H9 (cell line): Measurements from ENCODE around the gene FJX1. TPM values are rescaled to one million over a fixed set of nuclear protein-coding genes. Genes with fewer than 3 reads are reported as not detected.

Experiments
- DNase-seq: peaks from one replicate; pipeline ENCODE4 v3.0.0-alpha.2; 2017
- H2AFZ ChIP-seq: one replicate; pipeline ENCODE4 v1.6.1; 2013; ENCODE audit warnings: mild to moderate bottlenecking, low read length, control low read depth, moderate library complexity
- H2AK5ac ChIP-seq: 2 replicates; pipeline ENCODE4 v1.6.1; 2013; ENCODE audit warnings: low read length, control low read depth, mixed read lengths; ENCODE audit not compliant: insufficient read length
- H2BK120ac ChIP-seq: one replicate; pipeline ENCODE4 v1.6.1; 2013; ENCODE audit warnings: low read depth, mild to moderate bottlenecking, low read length, control low read depth, inconsistent platforms; ENCODE audit not compliant: poor library complexity, severe bottlenecking
- H2BK12ac ChIP-seq: 2 replicates; pipeline ENCODE4 v1.6.1; 2013; ENCODE audit warnings: low read length, control low read depth, mixed read lengths, low read depth; ENCODE audit not compliant: insufficient read length
- H2BK15ac ChIP-seq: 2 replicates; pipeline ENCODE4 v1.6.1; 2013; ENCODE audit warnings: low read depth, low read length, control low read depth
- H2BK20ac ChIP-seq: one replicate; pipeline ENCODE4 v1.6.1; 2013; ENCODE audit warnings: low read depth, mild to moderate bottlenecking, low read length, control low read depth, inconsistent platforms; ENCODE audit not compliant: poor library complexity, severe bottlenecking
- H2BK5ac ChIP-seq: 2 replicates; pipeline ENCODE4 v1.6.1; 2013; ENCODE audit warnings: low read length, control low read depth, mixed read lengths; ENCODE audit not compliant: insufficient read length
- H3K14ac ChIP-seq: 2 replicates; pipeline ENCODE4 v1.6.1; 2013; ENCODE audit warnings: low read length, control low read depth; ENCODE audit not compliant: insufficient read depth
- H3K18ac ChIP-seq: 2 replicates; pipeline ENCODE4 v1.6.1; 2013; ENCODE audit warnings: low read depth, mild to moderate bottlenecking, mixed read lengths, low read length, control low read depth; ENCODE audit not compliant: insufficient read length
- H3K23ac ChIP-seq: 2 replicates; pipeline ENCODE4 v1.6.1; 2013; ENCODE audit warnings: low read length, control low read depth, mixed read lengths, low read depth; ENCODE audit not compliant: insufficient read length
- H3K23me2 ChIP-seq: 2 replicates; pipeline ENCODE4 v1.6.1; 2013; ENCODE audit warnings: low read depth, mild to moderate bottlenecking, mixed read lengths, low read length, control low read depth; ENCODE audit not compliant: insufficient read length, poor library complexity, severe bottlenecking
- H3K27ac ChIP-seq: 2 replicates; pipeline ENCODE4 v1.5.1; 2013; ENCODE audit warnings: low read length, control low read depth, mixed read lengths, low read depth; ENCODE audit not compliant: insufficient read length
- H3K27me3 ChIP-seq: 2 replicates; pipeline ENCODE4 v1.6.1; 2013; ENCODE audit warnings: low read length, control low read depth, inconsistent platforms; ENCODE audit not compliant: insufficient read depth
- H3K4ac ChIP-seq: 2 replicates; pipeline ENCODE4 v1.6.1; 2013; ENCODE audit warnings: low read depth, mild to moderate bottlenecking, control low read depth, inconsistent platforms, low read length, moderate library complexity
- H3K4me1 ChIP-seq: 2 replicates; pipeline ENCODE4 v1.6.1; 2013; ENCODE audit warnings: low read length, control low read depth, inconsistent platforms; ENCODE audit not compliant: insufficient read depth
- H3K4me2 ChIP-seq: 2 replicates; pipeline ENCODE4 v1.6.1; 2013; ENCODE audit warnings: low read length, control low read depth, mixed read lengths; ENCODE audit not compliant: insufficient read length, insufficient read depth
- H3K56ac ChIP-seq: 2 replicates; pipeline ENCODE4 v1.6.1; 2013; ENCODE audit warnings: low read depth, mild to moderate bottlenecking, mixed read lengths, low read length, control low read depth; ENCODE audit not compliant: insufficient read length
- H3K79me1 ChIP-seq: 2 replicates; pipeline ENCODE4 v1.6.1; 2013; ENCODE audit warnings: low read depth, mild to moderate bottlenecking, moderate library complexity, low read length, control low read depth, inconsistent platforms; ENCODE audit not compliant: insufficient read depth, poor library complexity, severe bottlenecking
- H3K79me2 ChIP-seq: 2 replicates; pipeline ENCODE4 v1.6.1; 2013; ENCODE audit warnings: low read length, control low read depth, inconsistent platforms; ENCODE audit not compliant: insufficient read depth
- H3K9ac ChIP-seq: 2 replicates; pipeline ENCODE4 v1.6.1; 2013; ENCODE audit warnings: low read length, control low read depth, mixed read lengths; ENCODE audit not compliant: insufficient read length; ENCODE audit errors: extremely low read depth
- H3K9me3 ChIP-seq: one replicate; pipeline ENCODE4 v1.6.1; 2013; ENCODE audit warnings: low read depth, low read length, inconsistent platforms; ENCODE audit not compliant: control insufficient read depth
- H3T11ph ChIP-seq: one replicate; pipeline ENCODE4 v1.6.1; 2013; ENCODE audit warnings: mild to moderate bottlenecking, low read length, control low read depth, inconsistent platforms
- H4K20me1 ChIP-seq: one replicate; pipeline ENCODE4 v1.6.1; 2013; ENCODE audit not compliant: control insufficient read depth, insufficient read length, insufficient read depth
- H4K5ac ChIP-seq: 2 replicates; pipeline ENCODE4 v1.6.1; 2013; ENCODE audit warnings: low read depth, mild to moderate bottlenecking, mixed read lengths, low read length, control low read depth; ENCODE audit not compliant: insufficient read length
- H4K8ac ChIP-seq: replicated peaks from 2 replicates; pipeline ENCODE4 v1.6.1; 2013; ENCODE audit warnings: low read length, control low read depth, mixed read lengths, low read depth; ENCODE audit not compliant: insufficient read length
- H4K91ac ChIP-seq: 2 replicates; pipeline ENCODE4 v1.6.1; 2013; ENCODE audit warnings: low read depth, mild to moderate bottlenecking, moderate library complexity, mixed read lengths, low read length, control low read depth; ENCODE audit not compliant: insufficient read length
- H3K27ac Mint-ChIP-seq, 3 experiments: 2 replicates in 2 of 3; 3 replicates in 1 of 3; pipeline ENCODE4 v1.8.0; 2020 to 2021; ENCODE audit warnings: mixed read lengths in 3 of 3, mild to moderate bottlenecking in 1 of 3, moderate library complexity in 1 of 3
- H3K27me3 Mint-ChIP-seq: 2 replicates; pipeline ENCODE4 v1.8.0; 2021; ENCODE audit warnings: low read depth, mild to moderate bottlenecking, moderate library complexity, mixed read lengths
- H3K36me3 Mint-ChIP-seq, 3 experiments: 2 replicates in 2 of 3; 3 replicates in 1 of 3; pipeline ENCODE4 v1.8.0; 2020 to 2021; ENCODE audit warnings: low read depth in 3 of 3, mixed read lengths in 3 of 3; ENCODE audit not compliant: insufficient read depth in 1 of 3
- H3K4me1 Mint-ChIP-seq, 2 experiments: 2 replicates each; pipeline ENCODE4 v1.8.0; 2020; ENCODE audit warnings: mixed read lengths in 2 of 2
- H3K4me3 Mint-ChIP-seq, 2 experiments: 2 replicates in 1 of 2; 3 replicates in 1 of 2; pipeline ENCODE4 v1.8.0; 2020 to 2021; ENCODE audit warnings: mild to moderate bottlenecking in 2 of 2, mixed read lengths in 2 of 2, moderate library complexity in 1 of 2
- H3K9me3 Mint-ChIP-seq, 2 experiments: 2 replicates in 1 of 2; 3 replicates in 1 of 2; pipeline ENCODE4 v1.8.0; 2020; ENCODE audit warnings: mild to moderate bottlenecking in 2 of 2, mixed read lengths in 2 of 2, moderate library complexity in 1 of 2
- CTCF ChIP-seq: fragments of 200-600 bp; sonication (generic); conservative IDR thresholded peaks from 3 replicates; pipeline ENCODE4 v1.8.0; 2021; ENCODE audit warnings: antibody characterized with exemption, mild to moderate bottlenecking
- WGBS: extraction: QIAGEN DNeasy Blood & Tissue Kit; methylation state at CpG from one replicate; pipeline ENCODE4 v1.1.7; 2013; ENCODE audit warnings: missing lambda C conversion rate, low lambda C conversion rate, mixed read lengths; ENCODE audit not compliant: insufficient read length; ENCODE audit errors: extremely low coverage; 5-methylcytosine and 5-hydroxymethylcytosine counted together
- total RNA-seq: library from RNA; stranded (reverse); gene quantifications from 2 replicates; pipeline ENCODE4 v1.2.1, GENCODE V29; 2021

FJX1 gene
- total RNA-seq, 1 experiment from 2014 or later, result 11.5 TPM

GRCh38 chr11:35621620-35622019 lies 3.4 kb downstream of the FJX1 start:
- H3K23ac ChIP-seq, result no peak overlapping the region
- H2BK5ac ChIP-seq, result no peak overlapping the region
- no peak overlapping the region for H3K14ac ChIP-seq
- no peak for TF ChIP-seq CTCF
- peaks cover 4% of the 10 kb centered on the region for H3K4me1 ChIP-seq
- no peak overlapping the region for H3K9ac ChIP-seq
- H2BK120ac ChIP-seq, result no peak overlapping the region
- WGBS, result no CpG with 5 or more reads among the region's 2 CpGs
- Mint-ChIP-seq H3K36me3 (peaks cover 0 to 4% (median 2%) of the 10 kb centered on the region in 3 experiments; a peak in 2 of 7 replicates), H3K9me3 (peaks cover 5 to 6% of the 10 kb centered on the region in 2 experiments; a peak in 4 of 5 replicates), H3K4me3 (no peak overlapping the region), H3K27ac (no peak overlapping the region), H3K27me3 (peaks cover 36% of the 10 kb centered on the region), H3K4me1 (peaks cover 25 to 28% of the 10 kb centered on the region in 2 experiments)
- no peak overlapping the region for H3K56ac ChIP-seq
- H3K79me2 ChIP-seq, result no peaks in the 10 kb centered on the region
- no peak overlapping the region for H2BK15ac ChIP-seq
- no peaks in the 10 kb centered on the region for H3K9me3 ChIP-seq
- DNase-seq, result no peak
- H3K18ac ChIP-seq, result no peak overlapping the region
- no peaks in the 10 kb centered on the region for H3K79me1 ChIP-seq
- no peak overlapping the region for H2BK12ac ChIP-seq
- H2BK20ac ChIP-seq, result no peak overlapping the region
- H3K27ac ChIP-seq, result no peak overlapping the region
- no peak overlapping the region for H4K5ac ChIP-seq
- H3T11ph ChIP-seq, result no peak overlapping the region
- H3K4ac ChIP-seq, result no peak overlapping the region
- H3K27me3 ChIP-seq, result peaks cover 5% of the 10 kb centered on the region; the same call in 1 of the 2 replicates
- no peak overlapping the region for H2AFZ ChIP-seq
- H4K91ac ChIP-seq, result no peak overlapping the region
- H3K23me2 ChIP-seq, result peaks cover 17% of the 10 kb centered on the region
- H3K4me2 ChIP-seq, result no peak overlapping the region
- no peak overlapping the region for H2AK5ac ChIP-seq
- no peaks in the 10 kb centered on the region for H4K20me1 ChIP-seq
- H4K8ac ChIP-seq, result no peak overlapping the region
